ENCODE measurements around the gene ROBO1. TPM values are rescaled to one million over a fixed set of nuclear protein-coding genes. Genes with fewer than 3 reads are reported as not detected.

ROBO1 gene
- total and polyA plus RNA-seq, 2 donors (not counting 3 experiments of a cell fraction or from before 2014, with no cell fraction given): 5.9 to 14.2 TPM

DNA sequence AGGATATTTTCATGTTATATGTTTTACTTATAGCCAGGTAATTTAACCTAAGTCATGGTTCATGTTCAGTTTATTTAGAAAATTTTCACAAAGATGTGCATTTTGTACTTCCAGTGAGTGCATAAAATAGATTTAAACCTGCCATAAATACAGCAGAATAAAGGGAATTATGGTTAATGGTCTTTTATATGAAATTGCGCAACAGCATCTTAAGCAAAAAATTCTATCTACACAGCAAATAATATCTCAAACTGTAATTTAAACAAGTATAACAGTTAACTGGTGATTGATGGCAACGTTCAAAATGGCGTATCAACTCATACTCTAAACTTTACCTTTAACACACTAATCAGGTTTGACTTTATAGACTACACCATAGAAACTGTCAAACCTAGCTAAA lies 97.6 kb downstream of the ROBO1 start:
- intact Hi-C loops (cut with micrococcal nuclease): no loop called here
- no peak overlapping the region for H2AFZ ChIP-seq (ENCODE audit: low read depth, low read length)
- no peak for FAIRE-seq

DNA sequence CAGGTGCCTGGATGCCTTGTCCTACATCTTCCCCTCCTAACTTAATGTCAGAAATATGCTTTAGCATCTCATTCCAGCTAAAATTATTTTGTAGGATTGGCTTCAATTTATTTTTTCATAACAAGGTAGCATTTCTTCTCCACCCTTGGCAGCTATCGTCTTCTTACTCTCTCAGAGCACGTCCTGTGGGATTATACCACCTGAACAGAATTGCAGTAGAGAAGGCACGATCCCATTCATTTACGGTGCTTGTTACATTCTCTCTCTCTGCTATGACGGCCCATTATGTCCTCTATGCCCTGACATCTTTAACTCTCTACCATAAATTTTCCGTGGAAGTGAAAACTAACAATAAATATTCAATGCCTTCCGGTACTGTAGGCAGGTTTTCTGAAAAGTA lies 103.3 kb downstream of the ROBO1 start:
- Histone ChIP-seq H2AFZ (ENCODE audit: low read depth, low read length) (no peak overlapping the region), H3K9me1 (replicated peaks; ENCODE audit: control insufficient read depth, extremely low read depth, insufficient read depth, low read length) (no peaks in the 10 kb centered on the region), H3K4me1 (ENCODE audit: control insufficient read depth, extremely low read depth, insufficient read depth, low read length) (no peaks in the 10 kb centered on the region), H3K9ac (replicated peaks; ENCODE audit: extremely low read depth, insufficient read depth, low read length) (no peak overlapping the region), H3K4me3 (replicated peaks in 1 of 3; ENCODE audit: insufficient read depth in 1 of 3, low read depth in 1 of 3, low read length in 3 of 3) (no peak overlapping the region), H3K79me2 (ENCODE audit: control insufficient read depth, insufficient read depth, low read length) (no peaks in the 10 kb centered on the region), H4K20me1 (replicated peaks; ENCODE audit: control insufficient read depth, extremely low read depth, insufficient read depth, low read length) (no peaks in the 10 kb centered on the region), H3K27me3 (ENCODE audit: control insufficient read depth in 2 of 2, insufficient read depth in 2 of 2, low read length in 2 of 2) (no peaks in the 10 kb centered on the region), H3K9me3 (replicated peaks; ENCODE audit: control insufficient read depth, insufficient read depth, low read length) (no peaks in the 10 kb centered on the region), H3K4me2 (ENCODE audit: insufficient read depth, low read length) (no peak overlapping the region), H3K36me3 (ENCODE audit: control insufficient read depth in 2 of 2, extremely low read depth in 1 of 2, insufficient read depth in 2 of 2, low read length in 2 of 2) (no peaks in the 10 kb centered on the region), H3K27ac (ENCODE audit: insufficient read depth, low read depth, low read length) (no peak overlapping the region)
- TF ChIP-seq, protein P1, sequence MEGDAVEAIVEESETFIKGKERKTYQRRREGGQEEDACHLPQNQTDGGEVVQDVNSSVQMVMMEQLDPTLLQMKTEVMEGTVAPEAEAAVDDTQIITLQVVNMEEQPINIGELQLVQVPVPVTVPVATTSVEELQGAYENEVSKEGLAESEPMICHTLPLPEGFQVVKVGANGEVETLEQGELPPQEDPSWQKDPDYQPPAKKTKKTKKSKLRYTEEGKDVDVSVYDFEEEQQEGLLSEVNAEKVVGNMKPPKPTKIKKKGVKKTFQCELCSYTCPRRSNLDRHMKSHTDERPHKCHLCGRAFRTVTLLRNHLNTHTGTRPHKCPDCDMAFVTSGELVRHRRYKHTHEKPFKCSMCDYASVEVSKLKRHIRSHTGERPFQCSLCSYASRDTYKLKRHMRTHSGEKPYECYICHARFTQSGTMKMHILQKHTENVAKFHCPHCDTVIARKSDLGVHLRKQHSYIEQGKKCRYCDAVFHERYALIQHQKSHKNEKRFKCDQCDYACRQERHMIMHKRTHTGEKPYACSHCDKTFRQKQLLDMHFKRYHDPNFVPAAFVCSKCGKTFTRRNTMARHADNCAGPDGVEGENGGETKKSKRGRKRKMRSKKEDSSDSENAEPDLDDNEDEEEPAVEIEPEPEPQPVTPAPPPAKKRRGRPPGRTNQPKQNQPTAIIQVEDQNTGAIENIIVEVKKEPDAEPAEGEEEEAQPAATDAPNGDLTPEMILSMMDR (IDR thresholded peaks at IDR 0.05; ENCODE audit: extremely low read depth in 1 of 2, insufficient read depth in 1 of 2, low read depth in 1 of 2, low read length in 2 of 2): no peak
- TF ChIP-seq POLR2A (IDR thresholded peaks at IDR 0.05; ENCODE audit: low read depth, low read length): no peak
- TF ChIP-seq MYC (IDR thresholded peaks at IDR 0.05; ENCODE audit: low read depth, low read length): no peak
- TF ChIP-seq EZH2 (IDR thresholded peaks at IDR 0.05; ENCODE audit: borderline replicate concordance, low read depth, low read length, severe bottlenecking): no peak
- intact Hi-C loops (cut with micrococcal nuclease) (no loop called here), dilution Hi-C loops (cut with MboI; ENCODE audit: extremely low pct_ligation_motif_present, low sequenced_read_pairs) (no loop called here)
- DNase-seq (ENCODE audit: low read depth, low spot score): no peak
- POLR2A ChIA-PET: no interaction called here
- no peak for FAIRE-seq
- no TSS peak for BruUV-seq (replicated peaks)
- CTCF ChIA-PET: interaction anchor here (0.7 kb wide), 1 partner anchor 183 kb away, joined by 3 read pairs; no protein-coding TSS in a partner anchor

More for the DNA sequence above, 97.6 kb downstream of the ROBO1 start:
- no peak overlapping the region for H3K27ac ChIP-seq (ENCODE audit: insufficient read depth, low read depth, low read length)
- H4K20me1 ChIP-seq (replicated peaks; ENCODE audit: control insufficient read depth, extremely low read depth, insufficient read depth, low read length): no peaks in the 10 kb centered on the region
- no peak overlapping the region for H3K4me3 ChIP-seq (replicated peaks in 1 of 3; ENCODE audit: insufficient read depth in 1 of 3, low read depth in 1 of 3, low read length in 3 of 3)
- no peak for TF ChIP-seq GATA2 (IDR thresholded peaks at IDR 0.05; ENCODE audit: insufficient read depth, insufficient read length, low read depth, low read length)
- no peak for DNase-seq (ENCODE audit: low read depth, low spot score)
- ChIA-PET POLR2A (no interaction called here), CTCF (no interaction called here)
- dilution Hi-C loops (cut with MboI; ENCODE audit: extremely low pct_ligation_motif_present, low sequenced_read_pairs): no loop called here
- H3K4me2 ChIP-seq (ENCODE audit: insufficient read depth, low read length): no peak overlapping the region
- H3K27me3 ChIP-seq (ENCODE audit: control insufficient read depth in 2 of 2, insufficient read depth in 2 of 2, low read length in 2 of 2): no peaks in the 10 kb centered on the region
- H3K36me3 ChIP-seq (ENCODE audit: control insufficient read depth in 2 of 2, extremely low read depth in 1 of 2, insufficient read depth in 2 of 2, low read length in 2 of 2): no peaks in the 10 kb centered on the region
- no peaks in the 10 kb centered on the region for H3K4me1 ChIP-seq (ENCODE audit: control insufficient read depth, extremely low read depth, insufficient read depth, low read length)
- no peak overlapping the region for H3K9ac ChIP-seq (replicated peaks; ENCODE audit: extremely low read depth, insufficient read depth, low read length)
- no peaks in the 10 kb centered on the region for H3K9me1 ChIP-seq (replicated peaks; ENCODE audit: control insufficient read depth, extremely low read depth, insufficient read depth, low read length)
- BruUV-seq (replicated peaks): no TSS peak
- no peaks in the 10 kb centered on the region for H3K79me2 ChIP-seq (ENCODE audit: control insufficient read depth, insufficient read depth, low read length)
- no peaks in the 10 kb centered on the region for H3K9me3 ChIP-seq (replicated peaks; ENCODE audit: control insufficient read depth, insufficient read depth, low read length)

All from endothelial cell of umbilical vein (primary cell).